Dermis microvascular lymphatic vessel endothelial cell (primary cell): ENCODE data around the gene FCHO1. TPM values are rescaled to one million over a fixed set of nuclear protein-coding genes. Genes with fewer than 3 reads are reported as not detected.
"Not testable (repeated sequence)": the region's sequence is repeated elsewhere in the genome, so short reads cannot be mapped to it uniquely, and the experiment has no call there.

Source experiments
- DNase-seq, 2 donors: peaks; one replicate each; pipeline versions ENCODE4 v3.0.0 to v3.0.0-alpha.2; 2010; ENCODE audit warnings: low read depth in 2 of 2
- total RNA-seq: library from RNA; depleted of rRNA; stranded (reverse); fragments of >200 nt; gene quantifications from 2 replicates; pipeline ENCODE4 v1.2.1, GENCODE V29; 2014

Gene FCHO1
- total RNA-seq, 1 donor from 2014 or later, result 0.90 TPM

- DNase-seq, result peak in 1 of 2 donors; percentile 64
Measured at GRCh38 chr19:17762505-17763229, 11.4 kb downstream of the FCHO1 start.

GRCh38 chr19:17764348-17764747 lies 13.1 kb downstream of the FCHO1 start:
- DNase-seq, result no peak

- peak in 1 of 2 donors; percentile 33 for DNase-seq
Measured at GRCh38 chr19:17765069-17765618, 13.9 kb downstream of the FCHO1 start.

DNA sequence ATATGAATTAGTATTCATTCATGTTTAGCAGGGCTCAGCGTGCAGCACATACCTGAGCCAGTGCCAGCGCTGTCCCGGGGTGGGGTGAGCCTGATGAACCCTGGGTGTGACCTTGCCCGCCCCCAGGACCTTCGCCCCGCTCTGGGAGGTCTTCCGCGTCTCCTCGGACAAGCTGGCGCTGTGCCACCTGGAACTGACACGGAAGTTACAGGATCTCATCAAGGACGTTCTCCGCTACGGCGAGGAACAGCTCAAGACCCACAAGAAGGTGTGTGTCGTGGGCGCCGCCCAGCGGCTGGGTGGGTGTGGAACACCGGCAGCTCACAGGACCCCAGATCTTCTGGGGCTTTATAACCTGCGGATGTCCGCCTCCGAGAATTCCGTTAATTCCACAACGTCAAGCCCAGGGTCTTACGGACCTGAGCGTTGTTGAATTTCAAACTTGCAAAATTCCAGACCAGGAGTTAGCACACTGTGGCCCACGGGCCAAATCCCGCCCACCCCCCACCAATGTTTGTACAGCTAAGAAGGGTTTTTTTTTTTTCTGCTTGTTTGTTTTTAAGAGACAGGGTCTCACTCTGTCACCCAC lies 15.4 kb downstream of the FCHO1 start:
- peak; percentile 49 to 81 for DNase-seq

DNA sequence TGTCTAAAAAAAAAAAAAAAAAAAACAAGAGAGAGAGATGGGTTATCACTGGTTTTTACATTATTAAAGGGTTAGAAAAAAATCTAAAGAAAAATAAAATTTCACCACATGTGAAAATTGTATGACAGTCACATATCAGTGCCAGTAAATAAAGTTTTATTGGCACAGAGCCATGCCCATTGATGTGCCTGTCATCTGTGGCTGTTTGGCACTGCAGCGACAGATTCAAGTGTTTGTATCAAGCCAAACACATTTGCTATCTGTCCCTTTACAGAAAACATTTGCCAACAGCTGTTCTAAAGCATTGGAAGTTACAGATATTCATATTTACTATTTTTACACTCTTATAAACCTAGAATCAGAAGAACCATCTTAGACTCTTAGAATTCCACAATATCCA lies 16.3 kb downstream of the FCHO1 start:
- DNase-seq, result no peak

GRCh38 chr19:17770613-17771012 lies 19.3 kb downstream of the FCHO1 start:
- DNase-seq, result no peak

DNA sequence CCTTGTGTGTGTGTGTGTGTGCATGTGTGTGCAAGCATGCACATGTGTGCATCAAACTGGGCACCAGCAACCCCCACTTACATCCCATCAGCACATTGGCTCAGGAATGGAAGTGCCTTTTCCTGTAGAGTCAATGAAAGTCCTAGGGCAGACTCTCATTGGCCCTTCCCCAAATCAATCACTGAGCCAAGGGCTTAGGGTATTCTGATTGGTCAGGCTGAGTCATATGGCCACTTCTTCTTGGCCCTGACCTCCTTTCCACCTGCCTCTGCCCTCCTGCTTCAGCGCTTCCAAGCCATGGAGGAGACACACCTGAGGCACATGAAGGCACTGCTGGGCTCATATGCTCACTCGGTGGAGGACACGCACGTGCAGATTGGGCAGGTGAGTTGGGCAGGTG lies 20.9 kb downstream of the FCHO1 start:
- peak in 1 of 2 donors; percentile 21 for DNase-seq

- DNase-seq, result peak in 1 of 2 donors; percentile 38
Measured at GRCh38 chr19:17775245-17775927, 24.1 kb downstream of the FCHO1 start.

DNA sequence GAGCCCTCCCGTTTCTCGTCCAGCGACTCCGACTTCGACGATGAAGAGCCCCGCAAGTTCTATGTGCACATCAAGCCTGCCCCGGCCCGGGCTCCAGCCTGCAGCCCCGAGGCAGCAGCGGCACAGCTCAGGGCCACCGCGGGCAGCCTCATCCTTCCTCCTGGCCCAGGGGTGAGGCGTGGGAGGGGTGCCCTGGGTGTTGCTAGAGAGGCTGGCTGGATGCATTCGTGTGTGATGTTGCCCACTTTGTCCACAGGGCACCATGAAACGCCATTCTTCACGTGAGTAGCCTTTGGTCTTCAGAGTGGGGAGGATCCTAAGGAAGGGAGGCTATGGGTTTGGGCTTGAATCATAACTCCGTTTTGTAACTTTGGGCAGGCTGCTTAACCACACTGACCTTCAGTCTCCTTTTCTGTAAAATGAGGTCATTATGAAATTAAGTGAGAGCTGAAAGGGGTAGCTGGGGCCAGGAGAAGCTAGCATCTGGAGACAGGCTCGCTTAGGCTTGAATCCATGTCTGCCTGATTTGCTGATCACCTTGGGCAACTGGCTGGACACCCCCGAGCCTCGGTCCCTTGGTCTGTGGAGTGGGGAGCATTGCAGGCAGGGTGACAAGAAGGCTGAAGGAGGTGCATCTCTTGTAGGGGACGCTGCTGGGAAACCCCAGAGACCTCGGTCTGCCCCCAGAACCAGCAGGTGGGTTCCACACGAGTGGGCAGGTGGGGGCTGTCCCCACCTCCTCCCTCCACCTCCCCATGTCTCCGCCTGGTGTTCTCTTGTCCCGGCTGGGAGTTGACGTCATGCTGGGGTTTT lies 24.9 kb downstream of the FCHO1 start:
- DNase-seq, result no peak

GRCh38 chr19:17777840-17778239 lies 26.6 kb downstream of the FCHO1 start:
- not testable (repeated sequence) for DNase-seq

- peak in 1 of 2 donors; percentile 61 for DNase-seq
Measured at GRCh38 chr19:17778251-17778967, 27.1 kb downstream of the FCHO1 start.

DNA sequence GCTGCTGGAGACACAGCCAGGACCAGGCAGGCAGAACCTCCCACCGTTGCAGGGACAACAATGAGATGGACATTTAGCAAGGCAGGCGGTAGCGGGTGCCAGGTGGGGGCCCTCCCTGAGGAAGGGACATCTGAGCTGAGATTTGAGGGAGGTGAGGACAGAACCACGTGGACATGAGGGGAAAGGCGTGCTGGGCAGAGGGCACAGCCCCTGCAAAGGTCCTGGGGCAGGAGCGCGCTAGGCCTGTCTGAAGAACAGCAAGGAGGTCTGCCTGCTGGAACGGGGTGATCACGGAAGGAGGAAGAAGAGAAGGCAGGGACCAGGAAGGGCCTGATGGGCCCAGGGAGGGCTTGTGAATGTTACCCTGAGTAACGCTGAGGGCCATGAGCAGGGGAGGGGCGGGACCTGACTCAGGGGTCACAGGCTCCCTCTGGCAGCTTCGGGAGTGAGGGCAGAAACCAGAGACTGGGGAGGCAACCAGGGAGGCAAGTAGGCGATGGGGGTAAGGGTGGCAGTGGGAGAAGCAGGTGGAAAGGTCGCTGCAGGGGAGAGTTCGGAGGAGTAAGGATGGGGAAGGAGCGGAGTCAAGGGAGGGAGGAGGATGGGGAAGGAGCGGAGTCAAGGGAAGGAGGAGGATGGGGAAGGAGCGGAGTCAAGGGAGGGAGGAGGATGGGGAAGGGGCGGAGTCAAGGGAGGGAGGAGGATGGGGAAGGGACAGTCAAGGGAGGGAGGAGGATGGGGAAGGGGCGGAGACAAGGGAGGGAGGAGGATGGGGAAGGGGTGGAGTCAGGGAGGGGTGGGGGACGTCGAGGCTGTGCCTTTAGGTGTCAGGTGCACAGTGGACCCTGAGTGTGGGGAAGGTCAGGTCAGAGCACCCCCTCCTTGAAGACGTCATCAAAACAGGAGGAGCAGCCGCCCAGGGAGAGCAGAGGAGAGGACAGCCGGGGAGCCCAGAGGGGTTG lies 28.0 kb downstream of the FCHO1 start:
- peak in 1 of 2 donors; percentile 30 for DNase-seq

- no peak for DNase-seq
Measured at GRCh38 chr19:17780781-17781180, 29.5 kb downstream of the FCHO1 start.

DNA sequence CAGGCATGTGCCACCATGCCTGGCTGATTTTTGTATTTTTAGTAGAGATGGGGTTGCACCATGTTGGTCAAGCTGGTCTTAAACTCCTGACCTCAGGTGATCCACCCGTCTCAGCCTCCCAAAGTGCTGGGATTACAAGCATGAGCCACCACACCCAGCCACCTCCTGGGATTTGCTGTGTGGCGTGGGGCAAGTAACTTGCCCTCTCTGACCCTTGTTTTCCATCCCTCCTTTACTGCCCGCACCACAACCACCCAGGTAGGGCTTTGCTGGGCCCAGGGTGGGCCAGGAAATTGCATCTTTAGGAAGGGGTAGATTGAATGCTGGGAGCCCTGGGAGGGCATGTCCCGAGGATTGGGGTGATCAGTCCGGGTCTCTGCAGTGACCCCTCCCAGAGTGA lies 32.4 kb downstream of the FCHO1 start:
- DNase-seq, result not testable (repeated sequence)

GRCh38 chr19:17784201-17785008 lies 33.1 kb downstream of the FCHO1 start:
- peak in 1 of 2 donors; percentile 55 for DNase-seq

GRCh38 chr19:17787274-17787913 lies 36.1 kb downstream of the FCHO1 start:
- no peak for DNase-seq

GRCh38 chr19:17788632-17789031 lies 37.4 kb downstream of the FCHO1 start:
- DNase-seq, result no peak
